ENCODE results near the gene PDE6A. TPM values are rescaled to one million over a fixed set of nuclear protein-coding genes. Genes with fewer than 3 reads are reported as not detected.

PDE6A gene
- total RNA-seq, 4 donors from 2014 or later = 0.04 to 3.8 (median 2.2) TPM

- Histone ChIP-seq H3K4me3 (no peak overlapping the region), H3K27ac (no peak overlapping the region), H3K27me3 (no peaks in the 10 kb centered on the region), H3K4me1 (no peaks in the 10 kb centered on the region), H3K9me3 (no peaks in the 10 kb centered on the region), H3K36me3 (peaks cover 5 to 98% (median 18%) of the 10 kb centered on the region in 3 donors)
- no peak for DNase-seq
- 71 to 76% methylated on average over 3 of the region's 3 CpGs for WGBS, 2 donors
- intact Hi-C loops (cut with DNase I) = no loop called here
- TF ChIP-seq, protein P1, sequence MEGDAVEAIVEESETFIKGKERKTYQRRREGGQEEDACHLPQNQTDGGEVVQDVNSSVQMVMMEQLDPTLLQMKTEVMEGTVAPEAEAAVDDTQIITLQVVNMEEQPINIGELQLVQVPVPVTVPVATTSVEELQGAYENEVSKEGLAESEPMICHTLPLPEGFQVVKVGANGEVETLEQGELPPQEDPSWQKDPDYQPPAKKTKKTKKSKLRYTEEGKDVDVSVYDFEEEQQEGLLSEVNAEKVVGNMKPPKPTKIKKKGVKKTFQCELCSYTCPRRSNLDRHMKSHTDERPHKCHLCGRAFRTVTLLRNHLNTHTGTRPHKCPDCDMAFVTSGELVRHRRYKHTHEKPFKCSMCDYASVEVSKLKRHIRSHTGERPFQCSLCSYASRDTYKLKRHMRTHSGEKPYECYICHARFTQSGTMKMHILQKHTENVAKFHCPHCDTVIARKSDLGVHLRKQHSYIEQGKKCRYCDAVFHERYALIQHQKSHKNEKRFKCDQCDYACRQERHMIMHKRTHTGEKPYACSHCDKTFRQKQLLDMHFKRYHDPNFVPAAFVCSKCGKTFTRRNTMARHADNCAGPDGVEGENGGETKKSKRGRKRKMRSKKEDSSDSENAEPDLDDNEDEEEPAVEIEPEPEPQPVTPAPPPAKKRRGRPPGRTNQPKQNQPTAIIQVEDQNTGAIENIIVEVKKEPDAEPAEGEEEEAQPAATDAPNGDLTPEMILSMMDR (IDR thresholded peaks at IDR 0.05) = no peak
- no peak for TF ChIP-seq POLR2A (IDR thresholded peaks at IDR 0.05)
These were observed 36.6 kb upstream of the PDE6A start for GRCh38 chr5:149981206-149981605.

DNA sequence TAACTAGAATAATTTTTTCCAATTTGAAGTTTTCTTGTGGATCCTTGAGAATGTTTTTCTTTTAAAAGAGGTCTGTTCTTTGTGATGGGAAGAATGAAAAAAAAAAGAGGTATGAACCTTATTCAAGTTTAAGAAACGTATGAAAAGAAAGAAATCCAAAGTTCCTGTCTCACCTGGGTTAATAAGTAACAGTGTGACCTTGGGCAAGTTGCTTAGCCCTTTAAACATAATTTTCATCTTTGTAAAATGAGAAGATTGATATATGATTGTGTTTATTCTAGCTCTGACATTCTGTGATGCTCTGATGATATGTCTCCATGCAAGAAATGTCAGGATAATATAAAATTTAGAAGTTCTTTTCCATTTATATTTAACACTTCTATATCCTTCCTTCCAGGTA, 35.3 kb upstream of the PDE6A start:
- no peak for TF ChIP-seq POLR2A (IDR thresholded peaks at IDR 0.05)
- TF ChIP-seq, protein P1 (IDR thresholded peaks at IDR 0.05) = no peak
- no peak overlapping the region for H3K27ac ChIP-seq
- H3K27me3 ChIP-seq = no peaks in the 10 kb centered on the region
- H3K4me1 ChIP-seq = no peaks in the 10 kb centered on the region
- no peak for DNase-seq
- intact Hi-C loops (cut with DNase I) = no loop called here
- H3K36me3 ChIP-seq = peaks cover 5 to 98% (median 18%) of the 10 kb centered on the region in 3 donors
- H3K9me3 ChIP-seq = no peaks in the 10 kb centered on the region
- WGBS, 2 donors = 88 to 100% methylated on average over 1 of the region's 1 CpG
- no peak overlapping the region for H3K4me3 ChIP-seq

GRCh38 chr5:149975409-149975808, 30.8 kb upstream of the PDE6A start:
- Histone ChIP-seq H3K9me3 (no peaks in the 10 kb centered on the region), H3K4me3 (no peak overlapping the region), H3K36me3 (peaks cover 5 to 77% (median 15%) of the 10 kb centered on the region in 3 donors), H3K4me1 (no peaks in the 10 kb centered on the region), H3K27ac (no peak overlapping the region), H3K27me3 (no peaks in the 10 kb centered on the region)
- no peak for DNase-seq
- 53% methylated on average over 2 of the region's 2 CpGs for WGBS, 2 donors
- intact Hi-C loops (cut with DNase I) = no loop called here
- no peak for TF ChIP-seq POLR2A (IDR thresholded peaks at IDR 0.05)
- TF ChIP-seq, protein P1 (IDR thresholded peaks at IDR 0.05) = no peak

DNA sequence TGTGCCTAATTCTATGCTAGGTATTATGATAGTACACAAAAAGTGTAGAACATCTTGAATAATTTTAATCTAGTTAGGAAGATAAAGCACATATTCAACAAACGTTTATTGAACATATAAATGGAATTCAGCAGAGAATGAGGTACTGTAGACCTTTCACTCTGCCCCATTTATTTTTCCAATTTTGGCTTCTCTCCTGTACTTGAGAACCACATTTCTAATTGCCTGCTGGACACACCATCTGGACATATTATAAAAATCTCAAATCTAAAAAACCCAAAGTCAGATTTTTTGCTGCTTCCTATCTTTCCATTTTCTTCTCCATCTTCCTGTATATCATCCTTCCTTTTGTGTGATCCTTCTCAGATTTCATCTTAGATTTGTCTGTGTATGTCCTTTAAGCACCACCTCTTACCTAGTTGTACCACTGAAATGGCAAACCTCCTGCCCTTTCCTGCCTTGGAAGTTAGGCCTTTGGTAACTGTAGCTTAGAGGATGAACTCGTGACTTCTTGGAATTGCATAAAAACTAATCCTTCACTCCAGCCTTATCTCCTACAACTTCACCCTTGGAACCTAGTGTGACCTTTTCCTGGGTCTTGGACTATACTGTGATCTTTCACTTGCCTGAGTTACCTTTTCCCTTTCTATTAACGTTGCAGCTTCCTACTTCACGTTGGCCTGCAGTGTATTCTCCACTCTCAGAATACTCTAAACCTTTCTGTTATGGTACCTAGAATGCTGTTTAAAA, 24.8 kb upstream of the PDE6A start:
- no peak for DNase-seq
- H3K4me1 ChIP-seq = no peaks in the 10 kb centered on the region
- H3K9me3 ChIP-seq = no peaks in the 10 kb centered on the region
- no peak overlapping the region for H3K4me3 ChIP-seq
- no peaks in the 10 kb centered on the region for H3K27me3 ChIP-seq
- peaks cover 0 to 25% (median 0%) of the 10 kb centered on the region in 3 donors for H3K36me3 ChIP-seq
- WGBS, 2 donors = 89 to 90% methylated on average over 4 of the region's 4 CpGs
- no peak overlapping the region for H3K27ac ChIP-seq
- intact Hi-C loops (cut with DNase I) = loop anchor here (5.0 kb wide), 1 partner anchor 317 kb away; no protein-coding TSS in a partner anchor
- TF ChIP-seq POLR2A (IDR thresholded peaks at IDR 0.05) = no peak
- TF ChIP-seq, protein P1 (IDR thresholded peaks at IDR 0.05) = no peak

GRCh38 chr5:149966946-149967345, 22.4 kb upstream of the PDE6A start:
- Histone ChIP-seq H3K4me1 (peaks cover 0 to 17% (median 6%) of the 10 kb centered on the region in 3 donors), H3K4me3 (no peak overlapping the region), H3K9me3 (no peaks in the 10 kb centered on the region), H3K27me3 (no peaks in the 10 kb centered on the region), H3K27ac (no peak overlapping the region), H3K36me3 (peaks cover 0 to 22% (median 0%) of the 10 kb centered on the region in 3 donors)
- TF ChIP-seq POLR2A (IDR thresholded peaks at IDR 0.05) = no peak
- TF ChIP-seq, protein P1 (IDR thresholded peaks at IDR 0.05) = no peak
- 91 to 95% methylated on average over 3 of the region's 3 CpGs for WGBS, 2 donors
- intact Hi-C loops (cut with DNase I) = loop anchor here (5.0 kb wide), 1 partner anchor 315 kb away; no protein-coding TSS in a partner anchor
- DNase-seq = no peak
